IMR-90 (cell line): ENCODE data around the gene MASP2.

Experiments
- CTCF ChIP-seq: conservative IDR thresholded peaks from 2 replicates; pipeline ENCODE4 v1.5.1; 2012; ENCODE audit warnings: mild to moderate bottlenecking, low read depth, low read length, improper control_type of control experiment
- MAFK ChIP-seq: IDR thresholded peaks from 2 replicates; pipeline ENCODE4 v1.6.1; 2012; ENCODE audit warnings: low read depth, low read length, improper control_type of control experiment
- MAZ ChIP-seq: IDR thresholded peaks from 2 replicates; pipeline ENCODE4 v1.6.1; 2012; ENCODE audit warnings: low read depth, mild to moderate bottlenecking, low read length, improper control_type of control experiment, moderate library complexity, borderline replicate concordance
- POLR2A ChIP-seq: IDR thresholded peaks from 2 replicates; pipeline ENCODE4 v1.6.1; 2012; ENCODE audit warnings: mild to moderate bottlenecking, low read depth, low read length
- RAD21 ChIP-seq: IDR thresholded peaks from 2 replicates; pipeline ENCODE4 v1.6.1; 2012; ENCODE audit warnings: low read length, improper control_type of control experiment
- SMC3 ChIP-seq: fragments of 150-350 bp; IDR thresholded peaks from 2 replicates; pipeline ENCODE4 v1.6.1; 2016; ENCODE audit warnings: low read depth, mild to moderate bottlenecking, antibody characterized with exemption, low read length, moderate library complexity

- TF ChIP-seq RAD21 (no peak), POLR2A (no peak), CTCF (no peak), SMC3 (no peak), MAFK (no peak), MAZ (no peak)
Observed at GRCh38 chr1:11024874-11025203, 22.2 kb downstream of the MASP2 start.
